ENCODE measurements around the gene TUBA3C. TPM values are rescaled to one million over a fixed set of nuclear protein-coding genes. Genes with fewer than 3 reads are reported as not detected.

The TUBA3C gene
- total RNA-seq, 2 experiments from 2014 or later, result not detected

DNA sequence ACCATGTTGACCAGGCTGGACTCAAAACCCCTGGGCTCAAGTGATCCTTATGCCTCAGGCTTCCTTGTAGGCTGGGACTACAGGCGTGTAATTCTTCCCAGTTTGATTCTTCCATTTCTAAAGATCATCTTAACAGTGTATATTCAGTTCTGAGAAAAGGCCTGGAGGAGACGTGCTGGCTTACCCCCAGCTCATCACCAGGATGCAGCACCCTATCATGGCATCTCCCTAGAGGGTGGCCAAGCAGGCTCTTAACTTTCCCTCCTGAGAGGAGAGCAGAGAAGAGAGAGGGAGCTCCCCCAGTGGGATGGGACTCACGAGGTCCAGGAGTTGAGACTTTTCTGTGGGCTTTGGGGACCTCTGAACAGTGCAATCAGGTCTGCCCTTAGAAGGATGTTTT lies 2.1 kb upstream of the TUBA3C start:
- no peaks in the 10 kb centered on the region for H3K9me2 ChIP-seq (ENCODE audit: insufficient read depth, low read length)
- intact Hi-C loops (cut with micrococcal nuclease; ENCODE audit: unreplicated experiment), result no loop called here
- H2AFZ ChIP-seq (ENCODE audit: low read length), result no peak overlapping the region
- H3K27ac ChIP-seq (ENCODE audit: low read depth, low read length, poor library complexity, severe bottlenecking), result no peak overlapping the region
- no peaks in the 10 kb centered on the region for H4K20me1 ChIP-seq (ENCODE audit: insufficient read depth, low read length)
- no peaks in the 10 kb centered on the region for H3K9me3 ChIP-seq (ENCODE audit: low read length)
- no peaks in the 10 kb centered on the region for H3K36me3 ChIP-seq (ENCODE audit: insufficient read depth, low read length)
- H3K4me3 ChIP-seq (ENCODE audit: low read depth, low read length, poor library complexity, severe bottlenecking), result no peak overlapping the region
- H3K79me2 ChIP-seq (ENCODE audit: insufficient read depth, low read depth, low read length), result no peaks in the 10 kb centered on the region
- DNase-seq (ENCODE audit: low spot score), result no peak
- no peak for TF ChIP-seq EZH2phosphoT487 (IDR thresholded peaks at IDR 0.05; ENCODE audit: borderline replicate concordance, low read depth, low read length)
- TF ChIP-seq, protein P1, sequence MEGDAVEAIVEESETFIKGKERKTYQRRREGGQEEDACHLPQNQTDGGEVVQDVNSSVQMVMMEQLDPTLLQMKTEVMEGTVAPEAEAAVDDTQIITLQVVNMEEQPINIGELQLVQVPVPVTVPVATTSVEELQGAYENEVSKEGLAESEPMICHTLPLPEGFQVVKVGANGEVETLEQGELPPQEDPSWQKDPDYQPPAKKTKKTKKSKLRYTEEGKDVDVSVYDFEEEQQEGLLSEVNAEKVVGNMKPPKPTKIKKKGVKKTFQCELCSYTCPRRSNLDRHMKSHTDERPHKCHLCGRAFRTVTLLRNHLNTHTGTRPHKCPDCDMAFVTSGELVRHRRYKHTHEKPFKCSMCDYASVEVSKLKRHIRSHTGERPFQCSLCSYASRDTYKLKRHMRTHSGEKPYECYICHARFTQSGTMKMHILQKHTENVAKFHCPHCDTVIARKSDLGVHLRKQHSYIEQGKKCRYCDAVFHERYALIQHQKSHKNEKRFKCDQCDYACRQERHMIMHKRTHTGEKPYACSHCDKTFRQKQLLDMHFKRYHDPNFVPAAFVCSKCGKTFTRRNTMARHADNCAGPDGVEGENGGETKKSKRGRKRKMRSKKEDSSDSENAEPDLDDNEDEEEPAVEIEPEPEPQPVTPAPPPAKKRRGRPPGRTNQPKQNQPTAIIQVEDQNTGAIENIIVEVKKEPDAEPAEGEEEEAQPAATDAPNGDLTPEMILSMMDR (conservative IDR thresholded peaks at IDR 0.05; ENCODE audit: low read length), result no peak
- no peak overlapping the region for H3K4me2 ChIP-seq (ENCODE audit: low read length)
- ChIA-PET CTCF (ENCODE audit: unreplicated experiment) (no interaction called here), POLR2A (no interaction called here)
- BruUV-seq (replicated peaks), result no TSS peak
- no peaks in the 10 kb centered on the region for H3K4me1 ChIP-seq (ENCODE audit: insufficient read depth, low read length, poor library complexity, severe bottlenecking)

DNA sequence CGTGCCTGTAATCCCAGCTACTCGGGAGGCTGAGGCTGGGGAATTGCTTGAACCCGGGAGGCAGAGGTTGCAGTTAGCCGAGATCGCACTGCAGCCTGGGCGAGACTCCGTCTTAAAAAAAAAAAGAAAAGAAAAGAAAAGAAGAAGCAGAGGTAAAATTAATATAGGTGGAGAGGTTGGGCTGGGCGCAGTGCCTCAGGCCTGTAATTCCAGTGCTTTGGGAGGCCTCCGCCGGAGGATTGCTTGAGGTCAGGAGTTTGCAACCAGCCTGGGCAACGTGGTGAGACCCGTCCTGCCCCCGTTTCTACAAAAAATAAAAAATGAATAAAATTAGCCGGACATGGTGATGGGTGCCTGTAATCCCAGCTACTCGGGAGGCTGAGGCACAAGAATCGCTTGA lies 912 bp upstream of the TUBA3C start:
- no peak overlapping the region for H3K27ac ChIP-seq (ENCODE audit: low read depth, low read length, poor library complexity, severe bottlenecking)
- no peak for DNase-seq (ENCODE audit: low spot score)
- intact Hi-C loops (cut with micrococcal nuclease; ENCODE audit: unreplicated experiment), result no loop called here
- no TSS peak for BruUV-seq (replicated peaks)
- H3K9me2 ChIP-seq (ENCODE audit: insufficient read depth, low read length), result no peaks in the 10 kb centered on the region
- TF ChIP-seq EZH2phosphoT487 (IDR thresholded peaks at IDR 0.05; ENCODE audit: borderline replicate concordance, low read depth, low read length), result no peak
- TF ChIP-seq, protein P1 (conservative IDR thresholded peaks at IDR 0.05; ENCODE audit: low read length), result no peak
- no peak overlapping the region for H2AFZ ChIP-seq (ENCODE audit: low read length)
- H3K79me2 ChIP-seq (ENCODE audit: insufficient read depth, low read depth, low read length), result no peaks in the 10 kb centered on the region
- H4K20me1 ChIP-seq (ENCODE audit: insufficient read depth, low read length), result no peaks in the 10 kb centered on the region
- H3K4me3 ChIP-seq (ENCODE audit: low read depth, low read length, poor library complexity, severe bottlenecking), result no peak overlapping the region
- ChIA-PET CTCF (ENCODE audit: unreplicated experiment) (no interaction called here), POLR2A (no interaction called here)
- H3K4me2 ChIP-seq (ENCODE audit: low read length), result no peak overlapping the region
- no peaks in the 10 kb centered on the region for H3K4me1 ChIP-seq (ENCODE audit: insufficient read depth, low read length, poor library complexity, severe bottlenecking)
- H3K9me3 ChIP-seq (ENCODE audit: low read length), result no peaks in the 10 kb centered on the region
- no peaks in the 10 kb centered on the region for H3K36me3 ChIP-seq (ENCODE audit: insufficient read depth, low read length)

DNA sequence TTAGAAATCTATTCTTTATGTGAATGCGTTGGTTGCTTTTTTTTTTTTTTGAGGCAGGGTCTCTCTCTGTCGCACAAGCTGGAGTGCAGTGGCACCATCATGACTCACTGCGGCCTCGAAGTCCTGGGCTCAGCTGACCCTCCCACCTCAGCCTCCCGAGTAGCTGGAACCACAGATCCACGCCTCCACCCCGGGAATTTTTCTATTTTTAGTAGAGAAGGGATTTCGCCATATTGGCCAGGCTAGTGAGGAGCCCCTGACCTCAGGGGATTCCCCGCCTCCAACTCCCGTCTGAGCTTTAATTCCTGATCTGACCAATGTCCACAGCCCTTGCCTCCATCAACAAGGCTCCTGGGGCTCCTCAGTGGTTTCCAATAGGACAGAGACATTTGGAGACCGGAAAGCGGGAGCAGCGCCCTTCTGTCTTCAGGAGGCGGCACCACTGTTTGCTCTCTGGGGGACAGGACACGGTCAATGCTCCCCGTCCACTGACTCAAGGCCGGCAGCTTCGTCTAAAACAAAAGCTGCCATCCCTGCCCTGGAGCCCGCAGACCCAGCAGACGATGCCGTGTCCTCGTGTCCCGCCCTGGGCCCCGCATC lies 503 bp downstream of the TUBA3C start:
- POLR2A ChIA-PET, result no interaction called here

More for the DNA sequence above, 503 bp downstream of the TUBA3C start:
- Histone ChIP-seq H4K20me1 (ENCODE audit: insufficient read depth, low read length) (no peaks in the 10 kb centered on the region), H3K79me2 (ENCODE audit: insufficient read depth, low read depth, low read length) (no peaks in the 10 kb centered on the region), H3K36me3 (ENCODE audit: insufficient read depth, low read length) (no peaks in the 10 kb centered on the region), H3K27ac (ENCODE audit: low read depth, low read length, poor library complexity, severe bottlenecking) (no peak overlapping the region), H3K4me3 (ENCODE audit: low read depth, low read length, poor library complexity, severe bottlenecking) (no peak overlapping the region), H2AFZ (ENCODE audit: low read length) (no peak overlapping the region), H3K4me1 (ENCODE audit: insufficient read depth, low read length, poor library complexity, severe bottlenecking) (no peaks in the 10 kb centered on the region), H3K4me2 (ENCODE audit: low read length) (no peak overlapping the region), H3K9me2 (ENCODE audit: insufficient read depth, low read length) (no peaks in the 10 kb centered on the region), H3K9me3 (ENCODE audit: low read length) (no peaks in the 10 kb centered on the region)
- intact Hi-C loops (cut with micrococcal nuclease; ENCODE audit: unreplicated experiment), result no loop called here
- TF ChIP-seq, protein P1 (conservative IDR thresholded peaks at IDR 0.05; ENCODE audit: low read length), result no peak
- no peak for TF ChIP-seq EZH2phosphoT487 (IDR thresholded peaks at IDR 0.05; ENCODE audit: borderline replicate concordance, low read depth, low read length)
- CTCF ChIA-PET (ENCODE audit: unreplicated experiment), result no interaction called here
- no TSS peak for BruUV-seq (replicated peaks)
- DNase-seq (ENCODE audit: low spot score), result no peak

Measured in OCI-LY7 (cell line).